HEK293 (cell line): ENCODE data around the gene PCOLCE2.

ENCODE experiments used
- CTCF ChIA-PET: fragments of 350-600 bp; formaldehyde crosslinking; extraction: SDS; loops from one replicate; lab custom pipeline; 2021; ENCODE audit warnings: antibody characterized with exemption; lab: Yijun Ruan, JAX
- POLR2A ChIA-PET: fragments of 300-600 bp; formaldehyde crosslinking; extraction: SDS; loops from one replicate; lab custom pipeline; 2020; ENCODE audit warnings: antibody characterized with exemption, inconsistent platforms; lab: Yijun Ruan, JAX
- H3K27ac ChIP-seq: fragments of 200-500 bp; sonication (Bioruptor generic); 2 replicates; pipeline ENCODE4 v1.5.1; 2014; ENCODE audit warnings: low read depth, low read length, control low read depth, inconsistent platforms; ENCODE audit errors: extremely low read depth
- H3K36me3 ChIP-seq, 2 experiments: fragments of 200-500 bp in 1 of 2; sonication (Bioruptor generic) in 1 of 2; 1 replicate in 1 of 2; 2 replicates in 1 of 2; pipeline ENCODE4 v1.5.1; 2014 to 2017; ENCODE audit warnings: inconsistent platforms in 2 of 2, low read length in 2 of 2; ENCODE audit not compliant: control insufficient read depth in 2 of 2, insufficient read depth in 1 of 2
- H3K4me1 ChIP-seq: fragments of 200-500 bp; sonication (Bioruptor generic); 2 replicates; pipeline ENCODE4 v1.5.1; 2014; ENCODE audit warnings: mild to moderate bottlenecking, low read length, inconsistent platforms; ENCODE audit not compliant: control insufficient read depth, insufficient read depth
- H3K4me3 ChIP-seq: 2 replicates; pipeline ENCODE4 v1.5.1; 2011; ENCODE audit warnings: low read depth, mild to moderate bottlenecking, control low read depth, low read length, moderate library complexity
- H3K9me3 ChIP-seq: fragments of 200-500 bp; sonication (Bioruptor generic); 2 replicates; pipeline ENCODE4 v1.5.1; 2014; ENCODE audit warnings: low read depth, low read length, inconsistent platforms; ENCODE audit not compliant: control insufficient read depth, insufficient read depth
- SCRT1 ChIP-seq: fragments of 450-650 bp; formaldehyde crosslinking; IDR thresholded peaks from 2 replicates; pipeline ENCODE4 v1.5.1; 2016; ENCODE audit warnings: missing biosample characterization, missing genetic modification characterization, borderline replicate concordance
- SETDB1 ChIP-seq: IDR thresholded peaks from one replicate; pipeline ENCODE4 v1.6.1; 2017; ENCODE audit warnings: mild to moderate bottlenecking, low read length, moderate library complexity, mixed read lengths; ENCODE audit not compliant: insufficient read length

PCOLCE2 gene

DNA sequence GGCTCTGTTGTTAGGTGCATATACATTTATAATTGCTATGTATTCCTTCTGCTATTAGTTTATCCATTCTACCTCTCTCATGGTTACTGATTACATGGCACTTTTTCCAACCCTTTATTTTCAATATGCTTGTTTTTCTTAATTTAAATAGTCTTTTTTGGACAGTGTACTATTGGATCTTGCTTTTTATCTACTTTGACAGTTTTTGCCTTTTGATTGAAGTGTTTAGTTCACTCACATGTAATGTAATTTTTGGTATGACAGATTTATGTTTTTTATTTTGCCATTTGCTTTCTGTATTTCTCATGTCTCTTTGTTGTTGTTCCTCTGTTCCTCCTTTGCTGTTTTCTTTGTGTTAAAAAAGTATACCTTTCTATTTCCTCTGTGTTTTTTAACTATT, 120.5 kb downstream of the PCOLCE2 start:
- no peak overlapping the region for H3K4me3 ChIP-seq
- H3K4me1 ChIP-seq, result no peaks in the 10 kb centered on the region
- no peak overlapping the region for H3K27ac ChIP-seq
- POLR2A ChIA-PET, result no interaction called here
- TF ChIP-seq SETDB1 (peak; percentile 30), SCRT1 (tag by site-specific recombination) (no peak)
- no peaks in the 10 kb centered on the region for H3K9me3 ChIP-seq
- H3K36me3 ChIP-seq, result peaks cover 8 to 12% of the 10 kb centered on the region in 2 experiments; a peak in 1 of 3 replicates
- CTCF ChIA-PET, result no interaction called here
